GM12878 (cell line): ENCODE measurements around the gene IRAK2. TPM values are rescaled to one million over a fixed set of nuclear protein-coding genes. Genes with fewer than 3 reads are reported as not detected.

ENCODE experiments used
- ATAC-seq: fragments of 200-7000 bp; cut with Tn5 transposase; 3 replicates; pipeline ENCODE4 v1.9.1; 2020; ENCODE audit warnings: mild to moderate bottlenecking, moderate library complexity
- BruUV-seq: library from RNA; stranded (reverse); fragments of 400-500 nt; replicated peaks from 2 replicates; lab custom pipeline; 2021; lab: Mats Ljungman, UMichigan
- CTCF ChIA-PET: fragments of 300-600 bp; sonication (Branson Sonifier 250); formaldehyde crosslinking; extraction: SDS; loops from one replicate; lab custom pipeline; 2021; ENCODE audit warnings: inconsistent platforms; lab: Yijun Ruan, JAX
- POLR2A ChIA-PET: fragments of 350-600 bp; formaldehyde crosslinking; extraction: SDS; loops from one replicate; lab custom pipeline; 2021; ENCODE audit warnings: inconsistent platforms; lab: Charles Lee
- RAD21 ChIA-PET: fragments of 300-600 bp; sonication (Branson Sonifier 250); formaldehyde crosslinking; loops from one replicate; lab custom pipeline; 2023; ENCODE audit warnings: antibody characterized with exemption; ENCODE audit not compliant: unreplicated experiment; lab: Charles Lee
- SMC1A ChIA-PET: fragments of 300-600 bp; sonication (Branson Sonifier 250); formaldehyde crosslinking; loops from one replicate; lab custom pipeline; 2023; ENCODE audit not compliant: unreplicated experiment, uncharacterized antibody; lab: Charles Lee
- DNase-seq: peaks from one replicate; pipeline ENCODE4 v3.0.0-alpha.2; 2011; ENCODE audit warnings: low read depth, low spot score
- FAIRE-seq: peaks from 3 replicates; lab custom pipeline; 2011; peaks lifted over from hg19 to GRCh38; lab: Jason Lieb, UNC
- H2AFZ ChIP-seq: 2 replicates; pipeline ENCODE4 v1.6.0; 2011; ENCODE audit warnings: low read depth, low read length, control low read depth; ENCODE audit not compliant: control insufficient read depth
- H3K27ac ChIP-seq: 2 replicates; pipeline ENCODE4 v1.5.1; 2011; ENCODE audit warnings: control low read depth; ENCODE audit not compliant: control insufficient read depth, insufficient read depth
- H3K27me3 ChIP-seq, 2 experiments: replicated peaks in 1 of 2; 2 replicates each; pipeline versions ENCODE4 v1.6.0 to v1.6.1; 2011; ENCODE audit warnings: low read length in 1 of 2; ENCODE audit not compliant: control insufficient read depth in 2 of 2, insufficient read depth in 2 of 2
- H3K36me3 ChIP-seq, 2 experiments: 2 replicates each; pipeline ENCODE4 v1.5.1; 2011; ENCODE audit warnings: low read length in 1 of 2; ENCODE audit not compliant: control insufficient read depth in 2 of 2, insufficient read depth in 2 of 2
- H3K4me1 ChIP-seq: 2 replicates; pipeline ENCODE4 v1.6.1; 2011; ENCODE audit warnings: mild to moderate bottlenecking, low read length, moderate library complexity, mixed read lengths; ENCODE audit not compliant: control insufficient read depth, insufficient read depth
- H3K4me2 ChIP-seq: 2 replicates; pipeline ENCODE4 v1.6.0; 2011; ENCODE audit warnings: control low read depth; ENCODE audit not compliant: control insufficient read depth, insufficient read depth
- H3K4me3 ChIP-seq: fragments of 200-600 bp; sonication (generic); 2 replicates; pipeline ENCODE4 v1.5.1; 2016
- H3K79me2 ChIP-seq: 2 replicates; pipeline ENCODE4 v1.6.0; 2011; ENCODE audit warnings: low read length; ENCODE audit not compliant: control insufficient read depth, insufficient read depth
- H3K9ac ChIP-seq: 2 replicates; pipeline ENCODE4 v1.8.0; 2011; ENCODE audit warnings: low read length, control low read depth, mixed read lengths; ENCODE audit not compliant: control insufficient read depth, insufficient read depth
- H3K9me3 ChIP-seq: replicated peaks from 3 replicates; pipeline ENCODE4 v1.5.1; 2011; ENCODE audit warnings: mild to moderate bottlenecking, low read length; ENCODE audit not compliant: control insufficient read depth, insufficient read depth
- H4K20me1 ChIP-seq: 2 replicates; pipeline ENCODE4 v1.6.0; 2011; ENCODE audit not compliant: control insufficient read depth, insufficient read depth
- BCLAF1 ChIP-seq: fragments of 450-650 bp; IDR thresholded peaks from 2 replicates; pipeline ENCODE4 v1.6.1; 2017; ENCODE audit warnings: antibody characterized with exemption, mild to moderate bottlenecking, moderate library complexity
- EED ChIP-seq: sonication (generic); IDR thresholded peaks from 2 replicates; pipeline ENCODE4 v1.6.1; 2016; ENCODE audit warnings: antibody characterized with exemption, low read depth
- JUNB ChIP-seq: IDR thresholded peaks from 2 replicates; pipeline ENCODE4 v1.6.1; 2016; ENCODE audit warnings: antibody characterized with exemption, mild to moderate bottlenecking
- JUND ChIP-seq: IDR thresholded peaks from 2 replicates; pipeline ENCODE4 v1.6.1; 2012; ENCODE audit warnings: low read depth, mild to moderate bottlenecking, low read length, improper control_type of control experiment, moderate library complexity
- RELB ChIP-seq: fragments of 450-650 bp; IDR thresholded peaks from 2 replicates; pipeline ENCODE4 v1.6.1; 2017; ENCODE audit warnings: low read depth, mild to moderate bottlenecking, moderate library complexity
- SIX5 ChIP-seq: IDR thresholded peaks from 2 replicates; pipeline ENCODE4 v1.6.1; 2011; ENCODE audit warnings: mild to moderate bottlenecking, low read depth, low read length, moderate library complexity; ENCODE audit not compliant: severe bottlenecking
- SRF ChIP-seq, 2 experiments: IDR thresholded peaks; 2 replicates each; pipeline ENCODE4 v1.6.1; 2011; ENCODE audit warnings: low read depth in 2 of 2, low read length in 2 of 2, mild to moderate bottlenecking in 1 of 2, moderate library complexity in 1 of 2
- ZBTB40 ChIP-seq: fragments of 450-650 bp; IDR thresholded peaks from 2 replicates; pipeline ENCODE4 v1.6.1; 2016; ENCODE audit warnings: mild to moderate bottlenecking, moderate library complexity, borderline replicate concordance
- ZNF592 ChIP-seq: fragments of 450-650 bp; IDR thresholded peaks from 2 replicates; pipeline ENCODE4 v1.6.1; 2017; ENCODE audit warnings: mild to moderate bottlenecking, moderate library complexity
- WGBS: methylation state at CpG from one replicate; pipeline ENCODE4 v1.1.6; 2016; ENCODE audit warnings: low lambda C conversion rate; ENCODE audit not compliant: insufficient replicate concordance, insufficient coverage; ENCODE audit errors: missing lambda C conversion rate; 5-methylcytosine and 5-hydroxymethylcytosine counted together
- in situ Hi-C: fragments of 300-500 bp; cut with MboI; formaldehyde crosslinking; loops from 9 replicates; pipeline ENCODE4 v1.14.3; 2018; ENCODE audit warnings: mixed read lengths
- intact Hi-C: fragments of 100-400 bp; cut with micrococcal nuclease; formaldehyde crosslinking; loops from one replicate; pipeline ENCODE4 v1.14.2; 2022; ENCODE audit not compliant: unreplicated experiment
- polyA plus RNA-seq, 11 experiments: library from polyadenylated mRNA; depleted of rRNA in 4 of 11; unstranded in 6 of 11; stranded (reverse) in 5 of 11; fragments of >200 nt; fragmentation: Nextera tagmentation in 4 of 11; fragmentation: Illumina TruSeq in 1 of 11; extraction: Ambion mirVana in 4 of 11; extraction: Trizol in 1 of 11; gene quantifications; 1 replicate in 1 of 11; 2 replicates in 10 of 11; pipeline versions ENCODE4 v1.2.1 to v1.2.3, GENCODE V29; 2011 to 2016; ENCODE audit warnings: inconsistent platforms in 2 of 11, missing spikeins in 2 of 11, low read depth in 1 of 11
- total RNA-seq, 4 experiments: library from RNA; depleted of rRNA in 3 of 4; stranded (reverse); fragments of >200 nt in 3 of 4; fragmentation: Illumina TruSeq in 1 of 4; extraction: Trizol in 1 of 4; gene quantifications; 2 replicates each; pipeline versions ENCODE4 v1.2.1 to v1.2.3, GENCODE V29; 2013 to 2021

The IRAK2 gene
- total and polyA plus RNA-seq, 10 of the 15 experiments (the other 5 are each of a cell fraction or from before 2014, with no cell fraction given): 0.48 to 5.7 (median 4.5) TPM

- Histone ChIP-seq H3K9me3 (no peaks in the 10 kb centered on the region; the same call in 2 of the 3 replicates), H2AFZ (no peak overlapping the region), H3K79me2 (no peaks in the 10 kb centered on the region), H4K20me1 (no peaks in the 10 kb centered on the region), H3K4me2 (no peak overlapping the region), H3K36me3 (peaks cover 0 to 2% of the 10 kb centered on the region in 2 experiments; a peak in 3 of 4 replicates), H3K27me3 (no peaks in the 10 kb centered on the region), H3K9ac (no peak overlapping the region), H3K4me3 (no peak overlapping the region), H3K4me1 (peaks cover 8% of the 10 kb centered on the region), H3K27ac (no peak overlapping the region)
- FAIRE-seq: no peak
- BruUV-seq: no TSS peak
- DNase-seq: no peak
- RAD21 ChIA-PET: no interaction called here
- no peak for ATAC-seq
- SMC1A ChIA-PET: no interaction called here
- in situ Hi-C loops (no loop called here), intact Hi-C loops (no loop called here)
- over 99% methylated on average over 6 of the region's 6 CpGs for WGBS
- POLR2A ChIA-PET: no interaction called here
- CTCF ChIA-PET: no interaction called here
- no peak for TF ChIP-seq BCLAF1
- TF ChIP-seq ZNF592: no peak
- TF ChIP-seq SRF (IDR thresholded peaks at IDR 0.05; ENCODE audit: low read depth in 2 of 2, low read length in 2 of 2): no peak
- TF ChIP-seq JUNB: no peak
- TF ChIP-seq ZBTB40: no peak
- no peak for TF ChIP-seq EED
- TF ChIP-seq RELB: no peak
- TF ChIP-seq SIX5: no peak
- TF ChIP-seq JUND: no peak
Measured at GRCh38 chr3:10215578-10216368, 51.1 kb downstream of the IRAK2 start.
